IPS DF 19.7 (cell line): ENCODE results near the gene TTLL10.

Source experiments
- DNase-seq: peaks from one replicate; pipeline ENCODE4 v3.0.0-alpha.2; 2013; ENCODE audit warnings: low read depth, low spot score

Gene TTLL10

GRCh38 chr1:1234180-1234808 lies 60.6 kb downstream of the TTLL10 start:
- DNase-seq: no peak

GRCh38 chr1:1235016-1235744 lies 61.5 kb downstream of the TTLL10 start:
- DNase-seq: no peak

- no peak for DNase-seq
These were observed 62.6 kb downstream of the TTLL10 start for GRCh38 chr1:1236176-1236763.

- DNase-seq: no peak
These were observed 63.5 kb downstream of the TTLL10 start for GRCh38 chr1:1236945-1237873.

- no peak for DNase-seq
These were observed 64.4 kb downstream of the TTLL10 start for GRCh38 chr1:1237874-1238701.

- DNase-seq: no peak
These were observed 65.1 kb downstream of the TTLL10 start for GRCh38 chr1:1238702-1239178.

- no peak for DNase-seq
These were observed 65.5 kb downstream of the TTLL10 start for GRCh38 chr1:1239227-1239613.

GRCh38 chr1:1239614-1240347 lies 66.1 kb downstream of the TTLL10 start:
- no peak for DNase-seq

GRCh38 chr1:1240348-1240732 lies 66.7 kb downstream of the TTLL10 start:
- DNase-seq: no peak

- DNase-seq: no peak
These were observed 67.3 kb downstream of the TTLL10 start for GRCh38 chr1:1240822-1241587.

GRCh38 chr1:1241588-1242219 lies 68.0 kb downstream of the TTLL10 start:
- no peak for DNase-seq

- no peak for DNase-seq
These were observed 69.0 kb downstream of the TTLL10 start for GRCh38 chr1:1242461-1243265.

GRCh38 chr1:1243266-1243660 lies 69.6 kb downstream of the TTLL10 start:
- no peak for DNase-seq

- no peak for DNase-seq
These were observed 70.1 kb downstream of the TTLL10 start for GRCh38 chr1:1243807-1244191.

- no peak for DNase-seq
These were observed 70.6 kb downstream of the TTLL10 start for GRCh38 chr1:1244192-1244811.

- DNase-seq: no peak
These were observed 71.6 kb downstream of the TTLL10 start for GRCh38 chr1:1245178-1245816.
